ENCODE results near the gene BRSK1.

Gene BRSK1

GRCh38 chr19:55358943-55359908, 75.4 kb downstream of the BRSK1 start:
- no peak for TF ChIP-seq CTCF (IDR thresholded peaks at IDR 0.05)
- Histone ChIP-seq H3K36me3 (no peaks in the 10 kb centered on the region), H3K27ac (no peak overlapping the region), H3K9me3 (no peaks in the 10 kb centered on the region), H3K4me1 (peaks cover 0 to 7% (median 4%) of the 10 kb centered on the region in 4 donors), H3K27me3 (peaks cover 0 to 75% of the 10 kb centered on the region in 2 donors), H3K4me3 (no peak overlapping the region)
- no peak for DNase-seq
- intact Hi-C loops (cut with DNase I; ENCODE audit: low total_unique reads) = no loop called here

- Histone ChIP-seq H3K27me3 (peaks cover 0 to 63% of the 10 kb centered on the region in 2 donors), H3K27ac (no peak overlapping the region), H3K4me1 (no peaks in the 10 kb centered on the region), H3K9me3 (no peaks in the 10 kb centered on the region), H3K4me3 (no peak overlapping the region), H3K36me3 (no peaks in the 10 kb centered on the region)
- DNase-seq = no peak
- intact Hi-C loops (cut with DNase I; ENCODE audit: low total_unique reads) = no loop called here
- no peak for TF ChIP-seq CTCF (IDR thresholded peaks at IDR 0.05)
Measured at GRCh38 chr19:55360902-55361301, 77.1 kb downstream of the BRSK1 start.

All from tibial artery (tissue), 4 donors.